Globus pallidus (tissue), 1 donor: Measurements from ENCODE around the gene ZNF346.

Experiments
- DNase-seq: peaks from one replicate; pipeline ENCODE4 v3.0.0-alpha.2; 2015; ENCODE audit warnings: low spot score

The ZNF346 gene

DNA sequence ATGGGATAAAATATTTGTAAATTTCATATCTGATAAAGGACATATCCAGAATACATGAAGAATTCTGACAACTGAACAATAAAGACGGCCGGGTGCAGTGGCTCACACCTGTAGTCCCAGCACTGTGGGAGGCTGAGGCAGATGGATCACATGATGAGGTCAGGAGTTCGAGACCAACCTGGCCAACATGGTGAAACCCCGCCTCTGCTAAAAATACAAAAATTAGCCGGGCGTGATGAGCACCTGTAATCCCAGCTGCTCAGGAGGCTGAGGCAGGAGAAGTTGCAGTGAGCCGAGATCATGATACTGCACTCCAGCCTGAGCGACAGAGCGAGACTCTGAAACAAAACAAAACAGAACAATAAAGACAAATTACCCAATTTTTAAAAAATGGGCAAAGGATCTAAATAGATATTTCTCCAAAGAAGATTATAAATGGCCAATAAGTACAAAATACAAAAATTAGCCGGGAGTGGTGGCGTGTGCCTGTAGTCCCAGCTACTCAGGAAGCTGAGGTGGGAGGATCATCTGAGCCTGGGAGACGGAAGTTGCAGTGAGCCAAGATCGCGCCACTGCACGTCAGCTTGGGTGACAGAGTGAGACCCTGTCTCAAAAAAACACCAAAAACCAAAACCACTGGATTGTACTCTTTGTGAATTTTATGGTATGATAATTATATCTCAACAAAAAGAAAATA, 101.4 kb downstream of the ZNF346 start:
- DNase-seq, result no peak

DNA sequence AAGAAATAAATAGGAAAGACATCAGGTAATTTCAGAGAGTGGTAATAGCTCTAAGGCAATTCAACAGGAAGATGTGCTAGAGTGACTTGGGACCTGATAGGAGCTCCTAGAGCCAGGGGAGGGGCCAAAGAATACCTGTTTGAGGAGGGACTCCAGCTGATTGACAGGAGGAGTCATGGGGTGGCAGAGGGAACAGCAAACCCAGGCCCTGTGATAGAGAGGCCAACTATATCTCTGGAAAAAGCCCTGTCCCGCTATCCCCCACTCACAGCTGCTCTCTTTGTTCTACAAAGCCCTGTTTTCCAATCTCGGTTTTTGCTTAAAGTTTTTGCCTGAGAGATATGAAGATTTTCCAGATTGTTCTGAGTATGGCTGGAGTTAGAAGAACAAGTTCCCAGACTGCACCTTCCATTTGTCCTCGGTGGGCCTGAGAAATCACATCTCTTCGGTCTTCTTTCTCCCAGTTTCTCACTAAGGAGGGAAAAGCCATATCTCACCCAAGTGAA, 102.0 kb downstream of the ZNF346 start:
- DNase-seq, result no peak

DNA sequence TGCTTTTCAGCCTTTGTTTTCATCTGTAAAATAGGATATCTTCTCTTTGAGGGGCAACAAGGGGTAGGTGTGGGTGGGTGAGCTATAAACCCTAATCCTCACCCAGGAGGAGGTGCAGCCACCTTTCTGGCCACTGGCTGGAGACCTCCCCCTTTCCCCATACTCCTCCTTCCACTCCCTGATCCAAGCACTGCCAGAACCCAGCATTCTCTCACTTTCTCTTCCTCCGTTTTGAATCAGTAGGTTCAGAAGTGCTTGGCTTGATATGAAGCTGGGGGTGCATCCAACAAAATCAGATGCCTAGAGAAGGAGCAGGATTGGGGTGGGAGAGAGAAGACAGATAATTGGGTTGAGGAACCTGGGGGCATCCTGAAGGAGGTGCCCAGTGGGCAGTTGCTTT, 104.3 kb downstream of the ZNF346 start:
- no peak for DNase-seq

DNA sequence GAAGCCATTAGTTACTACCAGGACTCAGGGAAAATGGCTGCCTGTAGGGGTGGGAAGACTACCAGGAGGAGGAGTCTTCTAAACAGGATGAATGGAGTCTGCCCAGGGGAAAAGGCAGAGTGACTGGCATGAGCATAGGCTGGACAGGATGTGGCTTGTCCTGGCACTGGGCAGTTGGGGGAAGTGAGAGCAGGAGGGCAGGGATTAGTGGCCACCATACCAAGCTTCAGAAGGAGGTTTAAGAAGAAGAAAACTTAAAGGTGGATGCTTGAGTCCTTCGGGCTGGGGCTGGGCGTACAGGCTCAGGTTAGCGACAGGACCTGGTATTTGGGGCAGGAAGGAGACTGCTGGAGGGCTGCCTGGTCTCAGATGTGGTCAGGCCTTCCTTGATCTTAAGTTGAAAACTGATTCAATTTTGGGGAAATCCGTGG, 106.1 kb downstream of the ZNF346 start:
- no peak for DNase-seq

DNA sequence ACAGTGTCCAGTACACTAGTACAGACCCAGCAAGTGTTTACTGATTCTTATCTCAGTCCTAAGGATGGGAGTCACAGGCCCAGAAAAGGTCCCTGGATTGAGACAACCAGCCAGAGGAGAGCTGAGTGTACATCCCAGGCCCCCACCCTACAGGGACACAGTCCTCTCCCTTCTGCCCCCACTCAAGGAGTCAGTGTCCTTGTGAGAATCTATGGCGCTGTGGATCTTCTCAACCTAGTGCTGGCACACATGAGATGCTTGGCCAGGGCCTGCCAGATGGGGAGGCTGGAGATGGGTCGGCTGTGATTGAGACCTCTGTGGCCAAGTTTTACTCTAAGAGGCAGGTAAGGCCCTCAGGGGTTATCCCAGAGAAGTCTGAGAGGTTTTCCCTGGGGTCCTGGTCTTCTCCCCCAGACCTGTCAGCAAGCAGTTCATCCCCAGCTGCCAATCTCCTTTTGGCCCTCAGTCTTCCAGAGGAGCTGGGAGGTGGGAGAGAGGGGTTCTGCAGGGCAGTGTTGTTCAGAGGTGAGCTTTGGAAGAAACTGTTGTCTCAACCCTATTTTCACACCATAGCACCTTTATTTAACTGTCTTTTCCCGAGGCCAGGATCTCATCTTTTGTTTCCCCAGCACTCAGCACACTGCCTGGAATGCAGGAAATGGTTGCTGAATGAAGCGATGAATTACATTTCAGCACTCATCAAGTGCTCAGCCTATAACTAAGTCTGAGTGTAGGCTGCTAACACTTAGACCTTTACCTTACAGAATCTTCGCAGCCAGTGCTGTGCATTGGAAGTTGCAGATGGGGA, 107.9 kb downstream of the ZNF346 start:
- DNase-seq, result no peak
